Measurements from ENCODE around the gene WDFY2.

WDFY2 gene

DNA sequence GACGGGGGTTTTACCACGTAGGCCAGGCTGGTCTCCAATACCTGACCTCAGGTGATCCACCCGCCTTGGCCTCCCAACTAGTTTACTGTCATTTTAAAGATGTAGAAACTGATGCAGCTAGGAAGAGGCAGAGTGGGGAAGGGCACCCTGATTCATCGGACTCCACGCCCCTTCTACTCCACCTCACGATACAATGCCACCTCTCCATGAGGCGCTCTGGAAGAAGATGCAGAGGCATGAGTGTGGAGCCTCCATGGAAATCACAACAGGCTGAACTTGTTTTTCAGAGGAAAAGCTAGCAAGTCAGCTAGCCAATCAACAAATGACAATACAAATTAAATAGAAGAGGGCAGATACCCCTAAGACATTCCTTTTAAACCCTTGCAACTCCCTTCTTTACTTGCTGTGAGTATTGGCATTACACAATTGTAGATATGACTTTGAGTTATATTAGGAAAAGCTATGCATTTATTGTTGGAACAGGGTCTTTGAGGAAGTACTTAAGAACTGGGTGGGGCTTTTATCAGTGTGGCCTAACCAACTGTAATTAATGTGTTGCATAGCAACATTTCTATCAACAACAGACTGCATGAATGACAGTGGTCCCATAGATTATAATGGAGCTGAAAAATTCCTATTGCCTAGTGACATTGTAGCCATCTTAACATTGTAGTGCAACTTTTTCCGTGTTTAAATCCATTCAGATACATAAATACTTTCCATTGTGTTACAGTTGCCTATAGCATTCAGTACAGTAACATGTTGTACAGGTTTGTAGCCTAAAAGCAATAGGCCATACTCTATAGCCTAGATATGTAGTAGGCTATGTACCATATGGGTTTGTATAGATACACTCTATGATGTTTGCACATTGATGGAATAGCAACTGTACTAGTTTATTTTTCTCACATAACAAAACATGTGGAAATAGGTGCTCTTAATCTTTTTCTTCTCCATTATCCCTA lies 17.6 kb downstream of the WDFY2 start:
- no peak overlapping the region for H3K4me3 ChIP-seq (ENCODE audit: low read depth, low read length)
- DNase-seq (ENCODE audit: low read depth), result no peak
- TF ChIP-seq CTCF (IDR thresholded peaks at IDR 0.05; ENCODE audit: insufficient read depth, low read depth, low read length, missing control alignments), result no peak

DNA sequence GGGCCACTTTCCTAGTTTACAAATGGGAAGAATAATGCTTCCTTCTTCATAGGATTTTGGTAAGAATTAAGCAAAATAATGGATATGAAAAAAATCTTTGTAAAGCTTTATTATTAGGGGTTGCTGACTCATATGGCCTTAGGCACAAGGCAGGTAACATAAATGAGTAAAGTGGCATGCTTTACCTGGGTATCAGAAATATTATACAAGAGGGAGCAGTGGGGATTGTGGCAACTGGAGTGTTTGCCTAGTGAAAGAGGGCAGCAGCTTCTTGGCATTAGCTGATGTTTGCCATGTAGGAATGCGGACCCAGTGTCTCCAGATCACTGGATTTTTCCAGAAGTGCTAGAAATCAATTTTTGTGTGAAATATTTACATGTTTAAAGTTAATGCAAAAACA lies 19.5 kb downstream of the WDFY2 start:
- TF ChIP-seq CTCF (IDR thresholded peaks at IDR 0.05; ENCODE audit: insufficient read depth, low read depth, low read length, missing control alignments), result no peak
- no peak for DNase-seq (ENCODE audit: low read depth)
- no peak overlapping the region for H3K4me3 ChIP-seq (ENCODE audit: low read depth, low read length)

- TF ChIP-seq CTCF (IDR thresholded peaks at IDR 0.05; ENCODE audit: insufficient read depth, low read depth, low read length, missing control alignments), result no peak
- no peak for DNase-seq (ENCODE audit: low read depth)
- no peak overlapping the region for H3K4me3 ChIP-seq (ENCODE audit: low read depth, low read length)
These were observed 21.4 kb downstream of the WDFY2 start for GRCh38 chr13:51605698-51606097.

- H3K4me3 ChIP-seq (ENCODE audit: low read depth, low read length), result no peak overlapping the region
- no peak for DNase-seq (ENCODE audit: low read depth)
- TF ChIP-seq CTCF (IDR thresholded peaks at IDR 0.05; ENCODE audit: insufficient read depth, low read depth, low read length, missing control alignments), result no peak
These were observed 22.9 kb downstream of the WDFY2 start for GRCh38 chr13:51607165-51607564.

- DNase-seq (ENCODE audit: low read depth), result no peak
- no peak overlapping the region for H3K4me3 ChIP-seq (ENCODE audit: low read depth, low read length)
- no peak for TF ChIP-seq CTCF (IDR thresholded peaks at IDR 0.05; ENCODE audit: insufficient read depth, low read depth, low read length, missing control alignments)
These were observed 24.7 kb downstream of the WDFY2 start for GRCh38 chr13:51608857-51609406.

GRCh38 chr13:51612867-51613266 lies 28.6 kb downstream of the WDFY2 start:
- no peak overlapping the region for H3K4me3 ChIP-seq (ENCODE audit: low read depth, low read length)
- no peak for TF ChIP-seq CTCF (IDR thresholded peaks at IDR 0.05; ENCODE audit: insufficient read depth, low read depth, low read length, missing control alignments)
- DNase-seq (ENCODE audit: low read depth), result peak; percentile 27

Data from GM12865 (cell line).